Ishikawa (cell line): ENCODE results near the gene PDE4D.

ENCODE experiments used
- CREB1 ChIP-seq: IDR thresholded peaks from 2 replicates; pipeline ENCODE4 v1.6.1; 2012; ENCODE audit warnings: low read depth
- EGR1 ChIP-seq: IDR thresholded peaks from 2 replicates; pipeline ENCODE4 v1.6.1; 2012
- MAX ChIP-seq: IDR thresholded peaks from 2 replicates; pipeline ENCODE4 v1.6.1; 2012
- NFIC ChIP-seq: IDR thresholded peaks from 2 replicates; pipeline ENCODE4 v1.6.1; 2012
- TAF1 ChIP-seq: IDR thresholded peaks from 2 replicates; pipeline ENCODE4 v1.6.1; 2012; ENCODE audit warnings: low read depth, mild to moderate bottlenecking
- USF1 ChIP-seq: IDR thresholded peaks from 2 replicates; pipeline ENCODE4 v1.6.1; 2012
- YY1 ChIP-seq: IDR thresholded peaks from 2 replicates; pipeline ENCODE4 v1.6.1; 2012; ENCODE audit warnings: low read depth
- TF ChIP-seq, protein P1 (sequence below): IDR thresholded peaks from 2 replicates; pipeline ENCODE4 v1.6.1; 2012; ENCODE audit warnings: low read depth, mild to moderate bottlenecking

- no peak for TF ChIP-seq TAF1
- TF ChIP-seq, protein P1, sequence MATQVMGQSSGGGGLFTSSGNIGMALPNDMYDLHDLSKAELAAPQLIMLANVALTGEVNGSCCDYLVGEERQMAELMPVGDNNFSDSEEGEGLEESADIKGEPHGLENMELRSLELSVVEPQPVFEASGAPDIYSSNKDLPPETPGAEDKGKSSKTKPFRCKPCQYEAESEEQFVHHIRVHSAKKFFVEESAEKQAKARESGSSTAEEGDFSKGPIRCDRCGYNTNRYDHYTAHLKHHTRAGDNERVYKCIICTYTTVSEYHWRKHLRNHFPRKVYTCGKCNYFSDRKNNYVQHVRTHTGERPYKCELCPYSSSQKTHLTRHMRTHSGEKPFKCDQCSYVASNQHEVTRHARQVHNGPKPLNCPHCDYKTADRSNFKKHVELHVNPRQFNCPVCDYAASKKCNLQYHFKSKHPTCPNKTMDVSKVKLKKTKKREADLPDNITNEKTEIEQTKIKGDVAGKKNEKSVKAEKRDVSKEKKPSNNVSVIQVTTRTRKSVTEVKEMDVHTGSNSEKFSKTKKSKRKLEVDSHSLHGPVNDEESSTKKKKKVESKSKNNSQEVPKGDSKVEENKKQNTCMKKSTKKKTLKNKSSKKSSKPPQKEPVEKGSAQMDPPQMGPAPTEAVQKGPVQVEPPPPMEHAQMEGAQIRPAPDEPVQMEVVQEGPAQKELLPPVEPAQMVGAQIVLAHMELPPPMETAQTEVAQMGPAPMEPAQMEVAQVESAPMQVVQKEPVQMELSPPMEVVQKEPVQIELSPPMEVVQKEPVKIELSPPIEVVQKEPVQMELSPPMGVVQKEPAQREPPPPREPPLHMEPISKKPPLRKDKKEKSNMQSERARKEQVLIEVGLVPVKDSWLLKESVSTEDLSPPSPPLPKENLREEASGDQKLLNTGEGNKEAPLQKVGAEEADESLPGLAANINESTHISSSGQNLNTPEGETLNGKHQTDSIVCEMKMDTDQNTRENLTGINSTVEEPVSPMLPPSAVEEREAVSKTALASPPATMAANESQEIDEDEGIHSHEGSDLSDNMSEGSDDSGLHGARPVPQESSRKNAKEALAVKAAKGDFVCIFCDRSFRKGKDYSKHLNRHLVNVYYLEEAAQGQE = no peak
- no peak for TF ChIP-seq NFIC
- no peak for TF ChIP-seq EGR1
- TF ChIP-seq MAX = no peak
- no peak for TF ChIP-seq YY1
- no peak for TF ChIP-seq USF1
- no peak for TF ChIP-seq CREB1
Observed at GRCh38 chr5:59207401-59207800, 686.1 kb downstream of the PDE4D start.
